ENCODE data around the gene PARD3.

The PARD3 gene

GRCh38 chr10:34222359-34222758, 592.7 kb downstream of the PARD3 start:
- no peak for DNase-seq

GRCh38 chr10:34219753-34220548, 595.1 kb downstream of the PARD3 start:
- DNase-seq: no peak

- no peak for DNase-seq
These were observed 597.6 kb downstream of the PARD3 start for GRCh38 chr10:34217524-34217923.

- no peak for DNase-seq
These were observed 598.6 kb downstream of the PARD3 start for GRCh38 chr10:34216348-34216945.

- no peak for DNase-seq
These were observed 601.3 kb downstream of the PARD3 start for GRCh38 chr10:34213805-34214197.

- no peak for DNase-seq
These were observed 601.8 kb downstream of the PARD3 start for GRCh38 chr10:34213193-34213804.

GRCh38 chr10:34207343-34207742, 607.8 kb downstream of the PARD3 start:
- no peak for DNase-seq

- DNase-seq: no peak
These were observed 608.2 kb downstream of the PARD3 start for GRCh38 chr10:34206935-34207268.

- no peak for DNase-seq
These were observed 608.8 kb downstream of the PARD3 start for GRCh38 chr10:34206078-34206934.

- DNase-seq: no peak
These were observed 609.6 kb downstream of the PARD3 start for GRCh38 chr10:34205452-34205851.

GRCh38 chr10:34203966-34204630, 611.0 kb downstream of the PARD3 start:
- DNase-seq: no peak

GRCh38 chr10:34200355-34200901, 614.7 kb downstream of the PARD3 start:
- no peak for DNase-seq

- DNase-seq: no peak
These were observed 616.1 kb downstream of the PARD3 start for GRCh38 chr10:34198953-34199352.

GRCh38 chr10:34196058-34196433, 619.0 kb downstream of the PARD3 start:
- DNase-seq: no peak

GRCh38 chr10:34195364-34196057, 619.6 kb downstream of the PARD3 start:
- no peak for DNase-seq

- DNase-seq: no peak
These were observed 621.0 kb downstream of the PARD3 start for GRCh38 chr10:34193931-34194626.

- DNase-seq: no peak
These were observed 622.5 kb downstream of the PARD3 start for GRCh38 chr10:34192646-34193045.

GRCh38 chr10:34191406-34191805, 623.7 kb downstream of the PARD3 start:
- DNase-seq: no peak

GRCh38 chr10:34190580-34190979, 624.5 kb downstream of the PARD3 start:
- no peak for DNase-seq

- DNase-seq: no peak
These were observed 625.3 kb downstream of the PARD3 start for GRCh38 chr10:34189830-34190229.

- no peak for DNase-seq
These were observed 626.9 kb downstream of the PARD3 start for GRCh38 chr10:34188221-34188620.

Data from activated CD4-positive, alpha-beta T cell treated with anti-CD3 and anti-CD28 coated beads, Interleukin-2, amount 50 U/mL, for 1 hour (primary cell).